ENCODE data around the gene DDIT4L. TPM values are rescaled to one million over a fixed set of nuclear protein-coding genes. Genes with fewer than 3 reads are reported as not detected.

Gene DDIT4L, protein sequence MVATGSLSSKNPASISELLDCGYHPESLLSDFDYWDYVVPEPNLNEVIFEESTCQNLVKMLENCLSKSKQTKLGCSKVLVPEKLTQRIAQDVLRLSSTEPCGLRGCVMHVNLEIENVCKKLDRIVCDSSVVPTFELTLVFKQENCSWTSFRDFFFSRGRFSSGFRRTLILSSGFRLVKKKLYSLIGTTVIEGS
- total RNA-seq (under 1 TPM; 0.08 to 0.14 TPM), polyA plus RNA-seq (under 1 TPM; 0.13 to 0.21 TPM)

DNA sequence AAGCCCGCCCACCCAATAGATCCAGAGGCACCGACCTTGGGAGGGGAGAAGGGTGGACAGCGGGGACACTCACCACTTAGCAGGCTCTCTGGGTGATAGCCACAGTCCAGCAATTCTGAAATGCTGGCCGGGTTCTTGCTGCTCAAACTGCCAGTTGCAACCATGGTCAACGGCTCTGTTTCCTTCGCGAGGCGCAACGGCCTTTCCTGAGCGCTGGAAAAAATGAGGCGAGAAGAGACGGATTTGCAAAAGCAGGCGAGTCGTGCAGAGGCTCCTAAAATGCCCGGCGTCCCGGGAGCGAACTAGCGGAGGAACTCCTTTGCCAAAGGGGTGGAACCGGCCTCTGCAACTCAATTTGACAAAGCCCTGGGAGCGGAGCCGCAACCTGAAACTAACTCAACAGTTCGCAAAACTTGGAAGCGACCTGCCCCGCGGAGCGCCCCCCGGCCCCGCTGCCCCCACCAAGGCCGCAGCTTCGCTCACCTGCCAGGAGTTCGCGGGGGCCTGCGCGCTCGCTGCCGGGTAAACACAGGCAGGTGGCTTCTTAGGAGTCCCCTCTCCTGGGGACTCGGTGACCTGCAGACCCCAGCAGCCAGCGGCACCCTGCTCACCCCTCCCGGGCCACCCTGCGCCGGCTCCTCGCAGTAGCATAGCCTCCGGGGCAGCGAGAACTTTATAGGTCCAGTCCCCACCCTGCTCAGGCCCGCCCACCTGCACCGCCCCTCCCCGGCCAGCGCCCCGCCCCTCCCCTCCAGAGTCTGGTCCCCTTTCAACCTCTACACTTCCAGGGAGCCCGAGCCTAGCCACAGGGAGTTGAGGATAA lies at the start of gene DDIT4L:
DDIT4L (minus strand) TSS at position 649 of the 823 bp plus-strand sequence; CDS start at position 164, 485 bp downstream.
- DNase-seq (ENCODE audit: low spot score): peak; percentile 37
- H3K9me3 ChIP-seq (ENCODE audit: control insufficient read depth in 4 of 4, low read length in 3 of 4): no peaks in the 10 kb centered on the region
- TF ChIP-seq, protein P1, sequence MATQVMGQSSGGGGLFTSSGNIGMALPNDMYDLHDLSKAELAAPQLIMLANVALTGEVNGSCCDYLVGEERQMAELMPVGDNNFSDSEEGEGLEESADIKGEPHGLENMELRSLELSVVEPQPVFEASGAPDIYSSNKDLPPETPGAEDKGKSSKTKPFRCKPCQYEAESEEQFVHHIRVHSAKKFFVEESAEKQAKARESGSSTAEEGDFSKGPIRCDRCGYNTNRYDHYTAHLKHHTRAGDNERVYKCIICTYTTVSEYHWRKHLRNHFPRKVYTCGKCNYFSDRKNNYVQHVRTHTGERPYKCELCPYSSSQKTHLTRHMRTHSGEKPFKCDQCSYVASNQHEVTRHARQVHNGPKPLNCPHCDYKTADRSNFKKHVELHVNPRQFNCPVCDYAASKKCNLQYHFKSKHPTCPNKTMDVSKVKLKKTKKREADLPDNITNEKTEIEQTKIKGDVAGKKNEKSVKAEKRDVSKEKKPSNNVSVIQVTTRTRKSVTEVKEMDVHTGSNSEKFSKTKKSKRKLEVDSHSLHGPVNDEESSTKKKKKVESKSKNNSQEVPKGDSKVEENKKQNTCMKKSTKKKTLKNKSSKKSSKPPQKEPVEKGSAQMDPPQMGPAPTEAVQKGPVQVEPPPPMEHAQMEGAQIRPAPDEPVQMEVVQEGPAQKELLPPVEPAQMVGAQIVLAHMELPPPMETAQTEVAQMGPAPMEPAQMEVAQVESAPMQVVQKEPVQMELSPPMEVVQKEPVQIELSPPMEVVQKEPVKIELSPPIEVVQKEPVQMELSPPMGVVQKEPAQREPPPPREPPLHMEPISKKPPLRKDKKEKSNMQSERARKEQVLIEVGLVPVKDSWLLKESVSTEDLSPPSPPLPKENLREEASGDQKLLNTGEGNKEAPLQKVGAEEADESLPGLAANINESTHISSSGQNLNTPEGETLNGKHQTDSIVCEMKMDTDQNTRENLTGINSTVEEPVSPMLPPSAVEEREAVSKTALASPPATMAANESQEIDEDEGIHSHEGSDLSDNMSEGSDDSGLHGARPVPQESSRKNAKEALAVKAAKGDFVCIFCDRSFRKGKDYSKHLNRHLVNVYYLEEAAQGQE (IDR thresholded peaks at IDR 0.05): no peak
- TF ChIP-seq, protein P2, sequence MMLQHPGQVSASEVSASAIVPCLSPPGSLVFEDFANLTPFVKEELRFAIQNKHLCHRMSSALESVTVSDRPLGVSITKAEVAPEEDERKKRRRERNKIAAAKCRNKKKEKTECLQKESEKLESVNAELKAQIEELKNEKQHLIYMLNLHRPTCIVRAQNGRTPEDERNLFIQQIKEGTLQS (IDR thresholded peaks at IDR 0.05): no peak
- TF ChIP-seq FOXA2 (IDR thresholded peaks at IDR 0.05) (no peak), GABPA (IDR thresholded peaks at IDR 0.05 in 1 of 2, conservative IDR thresholded peaks at IDR 0.05 in 1 of 2) (no peak)
- TF ChIP-seq, protein P3, sequence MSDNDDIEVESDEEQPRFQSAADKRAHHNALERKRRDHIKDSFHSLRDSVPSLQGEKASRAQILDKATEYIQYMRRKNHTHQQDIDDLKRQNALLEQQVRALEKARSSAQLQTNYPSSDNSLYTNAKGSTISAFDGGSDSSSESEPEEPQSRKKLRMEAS (IDR thresholded peaks at IDR 0.05): no peak
- TF ChIP-seq, protein P4, sequence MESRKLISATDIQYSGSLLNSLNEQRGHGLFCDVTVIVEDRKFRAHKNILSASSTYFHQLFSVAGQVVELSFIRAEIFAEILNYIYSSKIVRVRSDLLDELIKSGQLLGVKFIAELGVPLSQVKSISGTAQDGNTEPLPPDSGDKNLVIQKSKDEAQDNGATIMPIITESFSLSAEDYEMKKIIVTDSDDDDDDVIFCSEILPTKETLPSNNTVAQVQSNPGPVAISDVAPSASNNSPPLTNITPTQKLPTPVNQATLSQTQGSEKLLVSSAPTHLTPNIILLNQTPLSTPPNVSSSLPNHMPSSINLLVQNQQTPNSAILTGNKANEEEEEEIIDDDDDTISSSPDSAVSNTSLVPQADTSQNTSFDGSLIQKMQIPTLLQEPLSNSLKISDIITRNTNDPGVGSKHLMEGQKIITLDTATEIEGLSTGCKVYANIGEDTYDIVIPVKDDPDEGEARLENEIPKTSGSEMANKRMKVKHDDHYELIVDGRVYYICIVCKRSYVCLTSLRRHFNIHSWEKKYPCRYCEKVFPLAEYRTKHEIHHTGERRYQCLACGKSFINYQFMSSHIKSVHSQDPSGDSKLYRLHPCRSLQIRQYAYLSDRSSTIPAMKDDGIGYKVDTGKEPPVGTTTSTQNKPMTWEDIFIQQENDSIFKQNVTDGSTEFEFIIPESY (IDR thresholded peaks at IDR 0.05): no peak
- H3K4me1 ChIP-seq (ENCODE audit: control insufficient read depth in 4 of 4, insufficient read depth in 4 of 4, low read length in 3 of 4): peaks cover 0 to 14% (median 11%) of the 10 kb centered on the region in 4 donors
- no peak within 1 kb of the TSS for H3K9ac ChIP-seq (ENCODE audit: low read depth in 1 of 2, low read length in 2 of 2)
- no peak within 1 kb of the TSS for H3K27ac ChIP-seq (ENCODE audit: low read depth in 1 of 2, low read length in 2 of 2)
- 2% methylated on average over 51 of the region's 51 CpGs for WGBS
- no peaks in the 10 kb centered on the region for H3K27me3 ChIP-seq (ENCODE audit: control insufficient read depth in 4 of 4, insufficient read depth in 4 of 4, low read length in 3 of 4)
- H3K36me3 ChIP-seq (ENCODE audit: control insufficient read depth in 4 of 4, insufficient read depth in 3 of 4, low read depth in 1 of 4, low read length in 3 of 4): no peaks in the 10 kb centered on the region
- H3K4me3 ChIP-seq (ENCODE audit: low read depth in 1 of 3, low read length in 3 of 3): peak within 1 kb of the TSS; percentile 33 to 72 (median 48)

DNA sequence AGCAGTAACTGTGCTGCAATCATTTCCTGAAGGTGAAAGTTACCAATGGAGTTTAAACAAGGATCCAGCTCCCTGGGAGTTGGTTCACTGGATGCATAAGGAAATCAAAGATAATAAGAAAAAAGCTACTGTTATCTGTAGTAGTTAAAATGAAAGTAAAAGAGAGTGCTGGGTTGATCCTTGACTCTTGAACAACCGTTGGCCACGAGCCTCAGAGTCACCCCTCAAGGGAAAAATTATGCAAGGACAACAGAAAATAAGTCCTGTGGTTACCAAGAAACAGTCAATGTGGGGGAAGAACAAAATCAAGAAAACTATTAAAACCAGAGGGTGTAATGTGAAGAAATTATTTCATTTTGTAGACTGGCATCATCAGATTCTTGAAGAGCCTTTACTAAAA lies 49.7 kb upstream of the DDIT4L start:
- DNase-seq (ENCODE audit: low spot score): no peak
- Histone ChIP-seq H3K9ac (ENCODE audit: low read depth in 1 of 2, low read length in 2 of 2) (no peak overlapping the region), H3K4me3 (ENCODE audit: low read depth in 1 of 3, low read length in 3 of 3) (no peak overlapping the region), H3K27me3 (ENCODE audit: control insufficient read depth in 4 of 4, insufficient read depth in 4 of 4, low read length in 3 of 4) (no peaks in the 10 kb centered on the region), H3K9me3 (ENCODE audit: control insufficient read depth in 4 of 4, low read length in 3 of 4) (no peaks in the 10 kb centered on the region), H3K27ac (ENCODE audit: low read depth in 1 of 2, low read length in 2 of 2) (no peak overlapping the region), H3K36me3 (ENCODE audit: control insufficient read depth in 4 of 4, insufficient read depth in 3 of 4, low read depth in 1 of 4, low read length in 3 of 4) (no peaks in the 10 kb centered on the region), H3K4me1 (ENCODE audit: control insufficient read depth in 4 of 4, insufficient read depth in 4 of 4, low read length in 3 of 4) (no peaks in the 10 kb centered on the region)
- WGBS: 47% methylated on average over 2 of the region's 2 CpGs
- TF ChIP-seq TAF1 (conservative IDR thresholded peaks at IDR 0.05) (no peak), HNF4G (IDR thresholded peaks at IDR 0.05) (no peak), RAD21 (IDR thresholded peaks at IDR 0.05) (no peak), EGR1 (IDR thresholded peaks at IDR 0.05; ENCODE audit: low read depth in 2 of 2) (no peak), YY1 (IDR thresholded peaks at IDR 0.05) (no peak), SP1 (IDR thresholded peaks at IDR 0.05) (no peak), FOXA2 (IDR thresholded peaks at IDR 0.05) (no peak)
- TF ChIP-seq, protein P1 (IDR thresholded peaks at IDR 0.05): no peak

Measured in liver (tissue), 9 donors.